Measurements from ENCODE around the gene ASB3.

The ASB3 gene

GRCh38 chr2:53793261-53793660 is 6.5 kb upstream of the ASB3 start:
- H3K9ac ChIP-seq (ENCODE audit: low read depth, low read length, poor library complexity, severe bottlenecking): no peak overlapping the region
- H3K36me3 ChIP-seq (ENCODE audit: insufficient read depth, low read length): peaks cover 20% of the 10 kb centered on the region; the same call in 1 of the 2 replicates
- H3K9me3 ChIP-seq (ENCODE audit: insufficient read depth, low read depth, low read length): no peaks in the 10 kb centered on the region
- peaks cover 42% of the 10 kb centered on the region for H3K79me2 ChIP-seq (ENCODE audit: insufficient read depth, low read length)
- H3K4me3 ChIP-seq (ENCODE audit: low read length, poor library complexity, severe bottlenecking): no peak overlapping the region
- H3K4me2 ChIP-seq (ENCODE audit: low read depth, low read length, poor library complexity, severe bottlenecking): no peak overlapping the region
- H4K20me1 ChIP-seq (ENCODE audit: insufficient read depth, low read length, poor library complexity, severe bottlenecking): peaks cover 19% of the 10 kb centered on the region
- no peaks in the 10 kb centered on the region for H3F3A ChIP-seq (ENCODE audit: low read depth)
- H3K9me2 ChIP-seq (replicated peaks; ENCODE audit: low read depth, low read length): no peaks in the 10 kb centered on the region
- H3K27me3 ChIP-seq (ENCODE audit: insufficient read depth, low read length, poor library complexity, severe bottlenecking): no peaks in the 10 kb centered on the region
- no peak for TF ChIP-seq EZH2phosphoT487 (IDR thresholded peaks at IDR 0.05; ENCODE audit: borderline replicate concordance)
- TF ChIP-seq CTCF (conservative IDR thresholded peaks at IDR 0.05; ENCODE audit: low read length): no peak
- no peak overlapping the region for H2AFZ ChIP-seq (ENCODE audit: low read length)
- peaks cover 22% of the 10 kb centered on the region for H3K4me1 ChIP-seq (ENCODE audit: insufficient read depth, low read length, poor library complexity, severe bottlenecking)

GRCh38 chr2:53787614-53788289 is 999 bp upstream of the ASB3 start:
- Histone ChIP-seq H3K4me2 (ENCODE audit: low read depth, low read length, poor library complexity, severe bottlenecking) (peak overlapping the region; percentile 99), H3K9me3 (ENCODE audit: insufficient read depth, low read depth, low read length) (no peaks in the 10 kb centered on the region), H3K36me3 (ENCODE audit: insufficient read depth, low read length) (no peaks in the 10 kb centered on the region), H2AFZ (ENCODE audit: low read length) (peak overlapping the region; percentile 94), H3F3A (ENCODE audit: low read depth) (no peaks in the 10 kb centered on the region), H3K9ac (ENCODE audit: low read depth, low read length, poor library complexity, severe bottlenecking) (peak overlapping the region; percentile 94), H3K4me1 (ENCODE audit: insufficient read depth, low read length, poor library complexity, severe bottlenecking) (peaks cover 58% of the 10 kb centered on the region), H3K79me2 (ENCODE audit: insufficient read depth, low read length) (peaks cover 92% of the 10 kb centered on the region), H4K20me1 (ENCODE audit: insufficient read depth, low read length, poor library complexity, severe bottlenecking) (peaks cover 49% of the 10 kb centered on the region), H3K4me3 (ENCODE audit: low read length, poor library complexity, severe bottlenecking) (peak overlapping the region; percentile 82), H3K27me3 (ENCODE audit: insufficient read depth, low read length, poor library complexity, severe bottlenecking) (no peaks in the 10 kb centered on the region), H3K9me2 (replicated peaks; ENCODE audit: low read depth, low read length) (no peaks in the 10 kb centered on the region)
- TF ChIP-seq EZH2phosphoT487 (IDR thresholded peaks at IDR 0.05; ENCODE audit: borderline replicate concordance) (no peak), CTCF (conservative IDR thresholded peaks at IDR 0.05; ENCODE audit: low read length) (no peak)

GRCh38 chr2:53786352-53786704 is 425 bp downstream of the ASB3 start:
- Histone ChIP-seq H3K9me3 (ENCODE audit: insufficient read depth, low read depth, low read length) (no peaks in the 10 kb centered on the region), H2AFZ (ENCODE audit: low read length) (peak overlapping the region; percentile 72)

More at GRCh38 chr2:53786352-53786704, 425 bp downstream of the ASB3 start:
- Histone ChIP-seq H3K79me2 (ENCODE audit: insufficient read depth, low read length) (peaks cover 96% of the 10 kb centered on the region), H3K4me3 (ENCODE audit: low read length, poor library complexity, severe bottlenecking) (peak overlapping the region; percentile 82), H3K27me3 (ENCODE audit: insufficient read depth, low read length, poor library complexity, severe bottlenecking) (no peaks in the 10 kb centered on the region), H3K4me1 (ENCODE audit: insufficient read depth, low read length, poor library complexity, severe bottlenecking) (peaks cover 61% of the 10 kb centered on the region), H3K36me3 (ENCODE audit: insufficient read depth, low read length) (peaks cover 3% of the 10 kb centered on the region; the same call in 1 of the 2 replicates), H3F3A (ENCODE audit: low read depth) (no peaks in the 10 kb centered on the region), H3K9me2 (replicated peaks; ENCODE audit: low read depth, low read length) (no peaks in the 10 kb centered on the region), H4K20me1 (ENCODE audit: insufficient read depth, low read length, poor library complexity, severe bottlenecking) (peaks cover 49% of the 10 kb centered on the region), H3K4me2 (ENCODE audit: low read depth, low read length, poor library complexity, severe bottlenecking) (peak overlapping the region; percentile 91), H3K9ac (ENCODE audit: low read depth, low read length, poor library complexity, severe bottlenecking) (peak overlapping the region; percentile 94)
- TF ChIP-seq CTCF (conservative IDR thresholded peaks at IDR 0.05; ENCODE audit: low read length) (no peak), EZH2phosphoT487 (IDR thresholded peaks at IDR 0.05; ENCODE audit: borderline replicate concordance) (no peak)
